ENCODE results near the gene TAF10. TPM values are rescaled to one million over a fixed set of nuclear protein-coding genes. Genes with fewer than 3 reads are reported as not detected.

The TAF10 gene
- total and polyA plus RNA-seq, 4 donors, result 10.5 to 58.1 (median 31.5) TPM

DNA sequence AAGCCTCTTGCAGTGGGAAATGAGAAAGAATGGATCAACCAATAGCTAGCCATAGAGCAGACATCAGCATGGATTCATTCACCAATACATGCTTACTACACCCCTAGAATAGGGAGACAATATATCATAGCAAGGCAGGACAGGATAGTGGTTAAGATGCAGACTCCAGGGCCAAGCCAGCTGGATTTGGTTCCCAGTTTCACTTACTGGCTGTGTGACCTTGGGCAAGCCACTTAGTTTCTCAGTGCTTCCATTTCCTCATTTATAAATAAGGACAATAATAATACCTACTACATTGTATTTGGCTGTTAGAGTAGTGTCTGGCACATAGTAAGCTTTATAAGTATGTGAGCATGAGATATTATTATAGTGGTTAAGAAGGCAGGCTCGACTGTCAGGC is 36.5 kb upstream of the TAF10 start:
- no peak overlapping the region for H3K4me3 ChIP-seq (ENCODE audit: low read depth in 1 of 3, low read length in 3 of 3)
- no peak for TF ChIP-seq RAD21 (IDR thresholded peaks at IDR 0.05)
- no peak for TF ChIP-seq TAF1 (conservative IDR thresholded peaks at IDR 0.05)
- TF ChIP-seq HNF4G (IDR thresholded peaks at IDR 0.05), result no peak
- no peak for TF ChIP-seq NR2F2 (IDR thresholded peaks at IDR 0.05)
- TF ChIP-seq YY1 (IDR thresholded peaks at IDR 0.05), result no peak
- WGBS, result 67% methylated on average over 1 of the region's 1 CpG
- no peaks in the 10 kb centered on the region for H3K36me3 ChIP-seq (ENCODE audit: control insufficient read depth in 4 of 4, insufficient read depth in 3 of 4, low read depth in 1 of 4, low read length in 3 of 4)
- no peak overlapping the region for H3K27ac ChIP-seq (ENCODE audit: low read depth in 1 of 2, low read length in 2 of 2)
- DNase-seq (ENCODE audit: low spot score), result no peak
- H3K9ac ChIP-seq (ENCODE audit: low read depth in 1 of 2, low read length in 2 of 2), result no peak overlapping the region
- H3K4me1 ChIP-seq (ENCODE audit: control insufficient read depth in 4 of 4, insufficient read depth in 4 of 4, low read length in 3 of 4), result peaks cover 0 to 10% (median 2%) of the 10 kb centered on the region in 4 donors
- no peaks in the 10 kb centered on the region for H3K27me3 ChIP-seq (ENCODE audit: control insufficient read depth in 4 of 4, insufficient read depth in 4 of 4, low read length in 3 of 4)
- no peaks in the 10 kb centered on the region for H3K9me3 ChIP-seq (ENCODE audit: control insufficient read depth in 4 of 4, low read length in 3 of 4)

DNA sequence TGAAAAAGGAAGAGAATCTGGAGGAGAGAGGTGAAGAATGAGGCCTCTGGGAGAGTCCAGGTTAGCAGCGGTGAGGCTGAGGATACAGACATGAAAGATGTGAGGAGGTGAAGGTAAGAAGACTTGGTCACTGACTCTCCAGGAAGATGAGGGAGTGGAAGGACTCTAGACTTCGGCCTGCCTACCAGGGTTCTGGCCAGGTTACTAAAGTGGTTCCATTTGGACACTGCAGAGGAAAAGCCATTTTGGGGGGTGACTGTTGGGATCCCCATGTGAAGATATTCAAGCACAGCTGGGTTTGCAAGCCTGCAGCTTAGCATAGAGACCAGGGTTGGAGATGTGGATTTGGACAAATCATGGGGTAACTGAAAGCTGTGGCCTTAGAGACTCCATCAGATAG is 35.8 kb upstream of the TAF10 start:
- Histone ChIP-seq H3K9me3 (ENCODE audit: control insufficient read depth in 4 of 4, low read length in 3 of 4) (no peaks in the 10 kb centered on the region), H3K36me3 (ENCODE audit: control insufficient read depth in 4 of 4, insufficient read depth in 3 of 4, low read depth in 1 of 4, low read length in 3 of 4) (no peaks in the 10 kb centered on the region), H3K27ac (ENCODE audit: low read depth in 1 of 2, low read length in 2 of 2) (no peak overlapping the region), H3K4me1 (ENCODE audit: control insufficient read depth in 4 of 4, insufficient read depth in 4 of 4, low read length in 3 of 4) (peaks cover 0 to 10% (median 2%) of the 10 kb centered on the region in 4 donors), H3K27me3 (ENCODE audit: control insufficient read depth in 4 of 4, insufficient read depth in 4 of 4, low read length in 3 of 4) (no peaks in the 10 kb centered on the region), H3K4me3 (ENCODE audit: low read depth in 1 of 3, low read length in 3 of 3) (no peak overlapping the region), H3K9ac (ENCODE audit: low read depth in 1 of 2, low read length in 2 of 2) (no peak overlapping the region)
- 93% methylated on average over 2 of the region's 2 CpGs for WGBS
- TF ChIP-seq, protein P1, sequence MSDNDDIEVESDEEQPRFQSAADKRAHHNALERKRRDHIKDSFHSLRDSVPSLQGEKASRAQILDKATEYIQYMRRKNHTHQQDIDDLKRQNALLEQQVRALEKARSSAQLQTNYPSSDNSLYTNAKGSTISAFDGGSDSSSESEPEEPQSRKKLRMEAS (IDR thresholded peaks at IDR 0.05), result no peak
- TF ChIP-seq NR2F2 (IDR thresholded peaks at IDR 0.05), result no peak
- no peak for TF ChIP-seq RXRA (IDR thresholded peaks at IDR 0.05)
- no peak for TF ChIP-seq RAD21 (IDR thresholded peaks at IDR 0.05)
- TF ChIP-seq TAF1 (conservative IDR thresholded peaks at IDR 0.05), result no peak
- TF ChIP-seq, protein P2, sequence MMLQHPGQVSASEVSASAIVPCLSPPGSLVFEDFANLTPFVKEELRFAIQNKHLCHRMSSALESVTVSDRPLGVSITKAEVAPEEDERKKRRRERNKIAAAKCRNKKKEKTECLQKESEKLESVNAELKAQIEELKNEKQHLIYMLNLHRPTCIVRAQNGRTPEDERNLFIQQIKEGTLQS (IDR thresholded peaks at IDR 0.05), result no peak
- TF ChIP-seq SP1 (IDR thresholded peaks at IDR 0.05), result no peak
- TF ChIP-seq EGR1 (IDR thresholded peaks at IDR 0.05; ENCODE audit: low read depth in 2 of 2), result no peak
- DNase-seq (ENCODE audit: low spot score), result no peak

DNA sequence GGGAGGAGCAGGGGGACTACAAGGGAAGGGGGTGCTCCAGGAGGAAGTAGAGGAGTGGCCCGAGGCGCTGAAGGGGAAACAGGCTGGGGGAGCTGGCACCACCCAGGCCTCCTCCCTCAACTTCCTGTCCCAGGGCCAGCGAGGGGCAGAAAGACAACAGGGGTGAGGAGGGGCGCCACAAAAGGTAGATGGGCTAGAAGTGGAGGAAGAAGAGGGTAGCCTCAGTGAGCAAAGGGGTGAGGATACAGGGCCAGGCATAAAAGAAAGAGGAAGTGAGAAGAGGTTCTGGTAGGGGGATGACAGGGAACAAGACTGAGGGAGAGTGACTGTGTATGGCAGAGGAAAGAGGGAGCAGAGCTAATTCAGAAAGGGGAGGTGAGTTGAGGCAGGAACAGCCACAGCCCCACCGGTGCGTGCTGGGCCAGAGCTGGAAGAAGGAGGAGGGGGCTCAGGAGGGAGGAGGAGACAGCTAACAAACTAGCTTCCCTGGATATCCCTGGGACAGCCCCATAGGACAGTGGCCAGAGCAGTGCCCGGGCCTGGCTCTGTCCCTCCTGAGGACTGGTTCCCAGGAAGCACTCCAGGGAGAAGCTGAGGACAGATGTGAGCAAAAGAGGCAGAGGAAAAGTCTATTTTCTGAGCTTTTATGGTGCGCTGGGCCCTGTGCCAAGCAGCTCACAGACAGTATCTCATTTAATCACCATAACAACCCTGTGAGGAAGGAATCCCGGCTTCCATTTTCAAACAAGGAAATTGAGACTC is 35.1 kb upstream of the TAF10 start:
- TF ChIP-seq FOXA1 (IDR thresholded peaks at IDR 0.05), result no peak
- no peak for TF ChIP-seq GABPA (IDR thresholded peaks at IDR 0.05 in 1 of 2, conservative IDR thresholded peaks at IDR 0.05 in 1 of 2)
- Histone ChIP-seq H3K4me1 (ENCODE audit: control insufficient read depth in 4 of 4, insufficient read depth in 4 of 4, low read length in 3 of 4) (peaks cover 0 to 10% (median 2%) of the 10 kb centered on the region in 4 donors), H3K27me3 (ENCODE audit: control insufficient read depth in 4 of 4, insufficient read depth in 4 of 4, low read length in 3 of 4) (no peaks in the 10 kb centered on the region), H3K36me3 (ENCODE audit: control insufficient read depth in 4 of 4, insufficient read depth in 3 of 4, low read depth in 1 of 4, low read length in 3 of 4) (no peaks in the 10 kb centered on the region), H3K9ac (ENCODE audit: low read depth in 1 of 2, low read length in 2 of 2) (no peak overlapping the region), H3K9me3 (ENCODE audit: control insufficient read depth in 4 of 4, low read length in 3 of 4) (no peaks in the 10 kb centered on the region), H3K27ac (ENCODE audit: low read depth in 1 of 2, low read length in 2 of 2) (peak overlapping the region; percentile 11 to 61), H3K4me3 (ENCODE audit: low read depth in 1 of 3, low read length in 3 of 3) (no peak overlapping the region)
- 58% methylated on average over 9 of the region's 9 CpGs for WGBS
- no peak for DNase-seq (ENCODE audit: low spot score)

DNA sequence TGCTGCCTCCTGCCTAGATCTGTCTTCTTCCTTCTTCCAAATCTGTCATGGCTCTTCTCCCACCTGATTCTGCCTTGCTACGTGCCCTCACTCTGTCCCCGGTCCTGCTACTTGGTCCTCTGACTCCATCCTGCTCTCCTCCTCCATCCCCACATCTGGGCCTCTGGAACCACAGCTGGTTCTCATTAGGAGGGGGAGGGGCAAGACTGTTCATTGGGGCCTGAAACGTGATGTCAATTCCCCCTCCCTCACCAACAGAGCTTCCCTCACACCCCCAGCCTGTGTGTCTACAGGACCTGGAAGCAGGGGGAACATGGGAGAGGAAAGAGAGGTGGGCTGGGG is 34.5 kb upstream of the TAF10 start:
- 67% methylated on average over 3 of the region's 3 CpGs for WGBS
- Histone ChIP-seq H3K4me1 (ENCODE audit: control insufficient read depth in 4 of 4, insufficient read depth in 4 of 4, low read length in 3 of 4) (peaks cover 0 to 10% (median 2%) of the 10 kb centered on the region in 4 donors), H3K27me3 (ENCODE audit: control insufficient read depth in 4 of 4, insufficient read depth in 4 of 4, low read length in 3 of 4) (no peaks in the 10 kb centered on the region), H3K4me3 (ENCODE audit: low read depth in 1 of 3, low read length in 3 of 3) (no peak overlapping the region), H3K9ac (ENCODE audit: low read depth in 1 of 2, low read length in 2 of 2) (no peak overlapping the region), H3K9me3 (ENCODE audit: control insufficient read depth in 4 of 4, low read length in 3 of 4) (no peaks in the 10 kb centered on the region), H3K36me3 (ENCODE audit: control insufficient read depth in 4 of 4, insufficient read depth in 3 of 4, low read depth in 1 of 4, low read length in 3 of 4) (no peaks in the 10 kb centered on the region), H3K27ac (ENCODE audit: low read depth in 1 of 2, low read length in 2 of 2) (peak overlapping the region; percentile 11 to 61)
- DNase-seq (ENCODE audit: low spot score), result no peak
- TF ChIP-seq, protein P3, sequence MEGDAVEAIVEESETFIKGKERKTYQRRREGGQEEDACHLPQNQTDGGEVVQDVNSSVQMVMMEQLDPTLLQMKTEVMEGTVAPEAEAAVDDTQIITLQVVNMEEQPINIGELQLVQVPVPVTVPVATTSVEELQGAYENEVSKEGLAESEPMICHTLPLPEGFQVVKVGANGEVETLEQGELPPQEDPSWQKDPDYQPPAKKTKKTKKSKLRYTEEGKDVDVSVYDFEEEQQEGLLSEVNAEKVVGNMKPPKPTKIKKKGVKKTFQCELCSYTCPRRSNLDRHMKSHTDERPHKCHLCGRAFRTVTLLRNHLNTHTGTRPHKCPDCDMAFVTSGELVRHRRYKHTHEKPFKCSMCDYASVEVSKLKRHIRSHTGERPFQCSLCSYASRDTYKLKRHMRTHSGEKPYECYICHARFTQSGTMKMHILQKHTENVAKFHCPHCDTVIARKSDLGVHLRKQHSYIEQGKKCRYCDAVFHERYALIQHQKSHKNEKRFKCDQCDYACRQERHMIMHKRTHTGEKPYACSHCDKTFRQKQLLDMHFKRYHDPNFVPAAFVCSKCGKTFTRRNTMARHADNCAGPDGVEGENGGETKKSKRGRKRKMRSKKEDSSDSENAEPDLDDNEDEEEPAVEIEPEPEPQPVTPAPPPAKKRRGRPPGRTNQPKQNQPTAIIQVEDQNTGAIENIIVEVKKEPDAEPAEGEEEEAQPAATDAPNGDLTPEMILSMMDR (IDR thresholded peaks at IDR 0.05; ENCODE audit: low read depth, low read length, missing input control), result no peak
